GM12873 (cell line): ENCODE results near the gene COL25A1.

Experiments
- TF ChIP-seq, protein P1 (sequence below): IDR thresholded peaks from 2 replicates; pipeline ENCODE4 v1.5.1; 2012; ENCODE audit warnings: low read depth, mild to moderate bottlenecking, moderate library complexity, low read length, control low read depth; ENCODE audit not compliant: insufficient read depth; ENCODE audit errors: missing control alignments

Gene COL25A1

DNA sequence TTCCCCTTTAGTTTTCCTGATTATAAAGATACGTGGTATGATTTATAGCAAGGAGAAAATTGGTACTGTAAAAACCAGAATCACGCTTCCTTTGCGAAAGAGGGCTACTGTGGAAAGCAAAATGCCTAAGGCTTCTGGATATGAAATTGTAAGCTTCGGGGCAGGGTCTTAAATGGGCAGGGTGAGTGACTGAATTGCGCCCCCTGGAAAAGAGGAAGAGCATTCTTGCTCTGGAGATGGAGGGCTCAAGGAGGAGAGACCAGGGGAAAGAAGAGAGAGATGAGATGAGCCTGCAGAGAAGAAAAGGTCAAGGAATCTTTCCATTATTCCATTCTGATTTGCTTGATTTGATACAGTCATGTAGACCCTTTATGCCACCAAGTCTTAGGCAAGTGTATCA, 526.5 kb downstream of the COL25A1 start:
- TF ChIP-seq, protein P1, sequence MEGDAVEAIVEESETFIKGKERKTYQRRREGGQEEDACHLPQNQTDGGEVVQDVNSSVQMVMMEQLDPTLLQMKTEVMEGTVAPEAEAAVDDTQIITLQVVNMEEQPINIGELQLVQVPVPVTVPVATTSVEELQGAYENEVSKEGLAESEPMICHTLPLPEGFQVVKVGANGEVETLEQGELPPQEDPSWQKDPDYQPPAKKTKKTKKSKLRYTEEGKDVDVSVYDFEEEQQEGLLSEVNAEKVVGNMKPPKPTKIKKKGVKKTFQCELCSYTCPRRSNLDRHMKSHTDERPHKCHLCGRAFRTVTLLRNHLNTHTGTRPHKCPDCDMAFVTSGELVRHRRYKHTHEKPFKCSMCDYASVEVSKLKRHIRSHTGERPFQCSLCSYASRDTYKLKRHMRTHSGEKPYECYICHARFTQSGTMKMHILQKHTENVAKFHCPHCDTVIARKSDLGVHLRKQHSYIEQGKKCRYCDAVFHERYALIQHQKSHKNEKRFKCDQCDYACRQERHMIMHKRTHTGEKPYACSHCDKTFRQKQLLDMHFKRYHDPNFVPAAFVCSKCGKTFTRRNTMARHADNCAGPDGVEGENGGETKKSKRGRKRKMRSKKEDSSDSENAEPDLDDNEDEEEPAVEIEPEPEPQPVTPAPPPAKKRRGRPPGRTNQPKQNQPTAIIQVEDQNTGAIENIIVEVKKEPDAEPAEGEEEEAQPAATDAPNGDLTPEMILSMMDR = no peak

DNA sequence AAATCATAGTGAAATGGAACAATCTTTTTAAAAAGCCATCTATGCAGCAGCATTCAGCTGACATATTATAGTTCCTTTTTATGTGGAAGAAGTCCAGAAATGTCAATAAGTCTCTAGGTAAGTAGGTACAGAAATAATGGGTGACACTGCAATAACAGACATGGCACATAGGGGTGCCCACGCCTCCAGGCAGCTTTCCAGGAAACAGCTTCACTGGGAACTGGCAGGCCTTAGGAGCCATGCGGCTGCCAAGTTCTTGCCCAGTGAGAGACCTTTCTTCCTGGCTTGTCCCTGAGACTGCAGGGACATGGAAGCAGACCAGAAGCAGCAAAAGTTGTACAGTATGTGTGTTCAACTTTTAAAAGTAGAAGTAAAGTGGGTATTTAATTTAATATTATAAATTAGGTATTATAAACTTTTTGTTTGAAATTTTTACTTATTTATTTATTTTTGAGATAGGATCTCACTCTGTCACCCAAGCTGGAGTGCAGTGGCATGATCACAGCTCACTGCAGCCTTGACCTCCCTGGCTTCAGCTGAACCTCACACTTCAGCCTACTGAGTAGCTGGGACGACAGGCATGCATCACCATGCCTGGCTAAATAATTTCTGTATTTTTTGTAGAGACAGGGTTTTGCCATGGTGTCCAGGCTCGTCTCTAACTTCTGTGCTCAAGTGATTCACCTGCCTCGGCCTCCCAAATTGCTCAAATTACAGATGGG, 527.5 kb downstream of the COL25A1 start:
- TF ChIP-seq, protein P1 = no peak

DNA sequence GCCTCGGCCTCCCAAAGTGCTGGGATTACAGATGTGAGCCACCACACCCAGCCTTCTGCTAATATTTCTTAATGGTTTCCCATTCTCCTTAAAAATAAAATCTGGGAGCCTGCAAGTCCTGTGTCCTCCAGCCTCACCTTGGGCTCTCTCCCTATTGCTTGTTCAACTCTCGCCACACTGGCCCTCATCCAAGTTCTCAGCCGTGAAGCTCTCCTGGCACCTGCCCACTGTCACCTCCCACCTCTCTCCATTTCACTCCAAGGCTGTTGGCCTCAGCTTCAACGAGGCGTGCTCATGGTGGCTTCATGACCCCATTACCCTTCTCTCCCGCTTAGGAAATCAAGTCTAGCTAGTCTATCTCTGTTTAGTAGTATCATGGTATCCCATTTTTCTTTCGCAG, 530.1 kb downstream of the COL25A1 start:
- TF ChIP-seq, protein P1 = no peak

DNA sequence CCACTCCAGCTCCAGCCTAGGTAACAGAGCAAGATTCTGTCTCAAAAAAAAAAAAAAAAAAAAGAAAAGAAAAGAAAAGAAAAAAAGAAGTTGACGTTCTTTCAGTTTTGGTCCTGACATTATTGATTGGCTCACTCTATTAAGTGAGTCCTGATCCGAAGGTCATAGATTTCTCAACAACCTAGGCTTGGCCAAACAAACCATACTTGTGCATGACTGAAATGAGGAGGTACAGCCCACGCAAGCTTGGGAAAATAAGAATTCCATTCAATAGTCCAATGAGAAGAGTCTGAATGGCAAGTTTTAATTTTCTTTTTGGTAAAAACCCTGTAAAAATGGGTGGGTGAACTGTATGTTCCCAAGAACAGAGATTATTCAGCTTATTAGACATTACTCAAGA, 536.4 kb downstream of the COL25A1 start:
- TF ChIP-seq, protein P1 = no peak

DNA sequence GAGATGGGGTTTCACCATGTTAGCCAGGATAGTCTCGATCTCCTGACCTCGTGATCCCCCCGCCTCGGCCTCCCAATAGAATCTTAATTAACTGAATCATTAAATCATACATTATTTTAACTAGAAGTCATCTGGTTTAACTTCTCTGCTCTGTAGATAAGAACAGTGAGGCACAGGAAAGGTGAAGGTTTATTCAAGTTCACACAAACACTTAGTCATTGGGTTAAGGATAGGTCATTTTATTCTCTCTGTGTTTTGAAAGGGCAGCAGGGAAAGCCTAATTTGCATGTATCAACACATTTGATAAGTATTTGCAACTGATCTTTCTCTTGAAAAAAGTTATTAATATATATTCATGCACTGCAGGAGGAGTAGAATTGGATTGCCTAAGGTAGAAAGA, 538.5 kb downstream of the COL25A1 start:
- TF ChIP-seq, protein P1 = no peak

DNA sequence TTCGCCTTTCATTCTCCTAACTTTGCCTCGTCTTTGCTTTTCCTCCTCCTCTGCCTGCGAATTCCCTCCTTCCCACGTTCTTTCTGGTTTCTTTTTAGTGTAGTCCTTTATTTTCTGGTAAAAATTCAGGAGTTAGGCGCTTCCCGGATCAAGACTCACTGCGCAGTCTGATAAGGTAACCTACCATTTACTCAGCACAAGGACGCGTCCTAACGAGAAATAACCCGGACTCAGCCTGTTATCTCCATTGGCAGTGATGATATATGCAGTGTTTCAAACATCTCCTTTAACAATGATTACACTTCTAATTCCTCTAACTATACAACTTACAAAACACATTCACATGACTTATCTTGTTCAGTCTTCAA, 539.2 kb downstream of the COL25A1 start:
- TF ChIP-seq, protein P1 = no peak

DNA sequence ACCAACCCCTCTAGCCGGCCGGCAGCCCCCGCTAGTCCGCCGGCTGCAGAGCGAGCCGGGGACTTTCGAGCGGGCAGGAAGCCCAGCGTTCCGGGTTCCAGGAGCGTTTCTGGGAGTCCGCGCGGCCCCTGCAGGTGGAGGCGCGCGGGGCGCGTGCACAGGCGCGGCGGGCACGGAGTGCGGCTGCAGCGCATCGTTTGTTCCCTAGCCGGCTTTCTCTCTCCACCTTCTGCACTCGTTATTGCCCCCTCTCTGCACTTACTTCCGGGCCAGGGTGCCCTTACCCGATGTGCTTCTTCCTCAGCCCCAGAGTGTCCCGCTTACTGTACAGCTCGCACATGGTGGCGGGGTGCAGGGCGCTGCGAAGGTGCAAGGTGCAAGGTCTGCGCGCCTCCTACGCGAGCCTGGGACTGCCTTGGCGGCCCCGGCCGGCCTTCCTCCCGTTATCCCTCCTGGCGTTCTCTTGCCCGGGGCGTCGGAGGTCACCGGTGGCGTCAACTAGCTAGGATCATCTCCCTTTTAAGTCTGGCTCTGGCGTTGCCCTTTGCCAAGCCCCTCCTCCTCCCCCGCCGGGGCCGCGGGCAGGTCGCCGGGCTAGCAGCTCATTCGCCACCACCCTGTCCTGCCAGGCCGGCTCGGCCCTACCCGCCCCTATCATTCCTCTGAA, 539.8 kb downstream of the COL25A1 start, which contains the start of gene ETNPPL:
TSS of gene ETNPPL (minus strand) at position 495 of the 667 bp plus-strand sequence. CDS start at position 340, 155 bp downstream.
- TF ChIP-seq, protein P1 = no peak
